Raji (cell line): ENCODE measurements around the gene DYNC2H1.

ENCODE experiments used
- POLR2A ChIP-seq: IDR thresholded peaks from 2 replicates; pipeline ENCODE4 v1.6.1; 2011; ENCODE audit warnings: low read depth, low read length, control low read depth; ENCODE audit not compliant: insufficient read depth

DYNC2H1 gene

DNA sequence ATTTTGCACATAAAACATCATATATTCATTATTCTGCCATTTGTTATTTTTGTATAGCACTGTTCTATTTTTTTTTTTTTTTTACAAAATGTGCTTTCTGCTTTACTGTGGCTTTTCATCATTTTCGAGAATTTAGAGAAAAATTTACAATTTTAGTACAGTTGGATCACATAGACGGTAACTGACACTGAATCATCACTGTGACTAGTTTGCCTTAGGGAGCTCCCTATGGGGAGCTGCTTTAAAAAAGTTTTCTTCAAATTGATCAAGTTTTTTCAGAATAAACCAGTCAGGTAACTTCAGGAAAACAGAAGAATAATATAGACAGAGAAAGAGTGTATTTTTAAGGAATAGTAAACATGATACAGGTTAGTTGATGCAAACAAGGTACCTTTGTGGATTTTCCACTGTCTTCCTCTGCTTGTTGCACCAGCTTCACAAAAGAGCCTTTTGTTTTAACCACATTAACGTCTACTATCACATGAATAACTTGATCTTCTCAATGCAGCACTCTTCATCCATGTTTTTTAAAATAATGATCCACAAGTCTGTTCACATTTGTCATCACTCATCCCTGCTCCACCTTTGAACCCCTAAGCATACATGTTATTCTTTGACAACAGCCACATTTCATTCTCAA, 327.0 kb downstream of the DYNC2H1 start:
- no peak for TF ChIP-seq POLR2A

DNA sequence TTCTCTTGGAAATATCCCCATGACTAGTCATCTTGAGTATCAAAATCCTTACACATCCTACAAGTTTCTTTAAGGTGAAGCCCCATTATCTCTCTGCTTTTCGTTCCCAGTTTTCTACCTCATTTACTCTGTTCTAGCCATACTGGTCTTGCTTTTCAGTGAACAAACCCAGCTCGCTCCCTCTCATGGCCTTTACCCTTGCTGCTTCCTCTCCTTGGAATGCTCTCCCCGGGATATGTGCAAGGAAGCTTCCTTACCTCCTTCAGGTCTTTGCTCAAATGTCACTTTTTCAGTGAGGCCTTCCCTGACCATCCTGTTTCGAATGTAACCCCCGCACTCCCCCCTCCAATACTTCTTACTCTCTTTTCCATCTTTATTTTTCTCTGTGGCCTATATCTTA, 331.8 kb downstream of the DYNC2H1 start:
- TF ChIP-seq POLR2A: no peak

DNA sequence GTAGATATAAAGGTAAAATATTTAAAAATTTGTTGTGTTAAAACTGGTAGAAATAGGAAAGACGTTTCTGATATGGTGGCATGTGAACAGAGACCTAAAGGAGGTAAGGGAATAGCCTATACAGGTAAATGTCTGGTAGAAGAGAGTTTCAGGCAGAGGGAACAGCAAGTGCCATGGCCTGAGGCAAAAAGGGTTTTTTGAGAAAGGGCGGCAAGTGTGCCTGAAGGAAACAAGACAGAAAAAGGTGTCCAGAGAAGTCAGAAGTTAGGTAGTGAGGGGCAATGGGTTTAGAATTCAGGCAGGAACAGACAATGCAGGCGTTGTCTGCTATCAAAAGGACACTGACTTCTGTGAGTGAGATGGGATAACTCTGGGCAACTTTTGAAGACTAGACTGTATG, 339.7 kb downstream of the DYNC2H1 start:
- TF ChIP-seq POLR2A: no peak

- no peak for TF ChIP-seq POLR2A
Measured at GRCh38 chr11:103450241-103450640, 341.0 kb downstream of the DYNC2H1 start.

DNA sequence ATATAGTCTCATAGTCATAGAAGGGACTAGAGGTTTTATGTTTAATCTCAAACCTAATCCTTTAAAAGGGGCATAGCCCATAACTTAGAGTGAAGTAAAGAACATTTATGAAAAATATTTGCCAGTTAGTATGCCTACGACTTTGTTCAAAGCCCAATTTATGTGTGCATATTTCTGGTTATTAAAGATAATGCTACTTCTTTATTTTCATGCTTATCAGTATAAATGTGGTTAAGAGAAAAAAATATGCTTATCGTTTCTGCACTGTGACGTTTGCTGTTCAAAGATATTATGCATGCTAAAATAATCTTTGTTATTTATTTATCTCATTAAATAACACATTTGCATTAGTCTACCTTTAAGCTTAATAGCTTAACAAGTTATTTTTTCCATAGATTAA, 343.9 kb downstream of the DYNC2H1 start:
- TF ChIP-seq POLR2A: no peak

DNA sequence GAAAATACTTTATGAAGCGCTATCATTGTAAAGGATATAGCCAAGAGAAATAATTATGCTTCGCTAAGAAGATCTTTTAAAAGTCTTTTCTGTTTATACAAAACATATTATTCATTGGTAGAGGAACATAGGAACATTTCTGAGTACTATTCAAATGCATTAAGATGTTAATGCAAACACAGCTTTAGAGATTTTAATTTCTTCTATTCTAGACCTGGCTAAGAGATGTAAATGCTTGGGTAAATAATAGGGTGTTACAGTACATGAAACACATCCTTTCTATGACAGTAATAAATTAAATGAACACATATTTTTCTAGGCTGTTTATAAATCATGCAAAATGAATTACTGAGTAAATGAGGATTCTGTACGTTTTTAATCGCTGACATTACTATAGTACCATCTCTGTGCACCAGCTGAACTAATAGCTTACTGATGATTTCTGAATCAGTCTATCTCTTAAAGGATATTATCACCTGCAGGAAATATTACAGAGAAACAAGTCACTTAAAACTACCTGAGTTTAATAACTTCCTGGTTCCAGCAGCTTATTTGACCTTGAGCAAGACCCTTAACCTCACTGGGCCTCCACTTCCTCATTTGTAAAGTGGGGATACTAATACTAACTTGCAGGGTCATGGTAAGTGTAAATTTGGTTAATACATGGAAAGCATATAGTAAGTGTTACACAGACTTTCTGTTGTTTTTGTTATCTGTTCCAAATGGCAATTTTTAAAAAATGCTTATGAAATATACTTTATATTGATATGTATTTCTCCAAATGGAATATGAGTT, 344.9 kb downstream of the DYNC2H1 start:
- no peak for TF ChIP-seq POLR2A

DNA sequence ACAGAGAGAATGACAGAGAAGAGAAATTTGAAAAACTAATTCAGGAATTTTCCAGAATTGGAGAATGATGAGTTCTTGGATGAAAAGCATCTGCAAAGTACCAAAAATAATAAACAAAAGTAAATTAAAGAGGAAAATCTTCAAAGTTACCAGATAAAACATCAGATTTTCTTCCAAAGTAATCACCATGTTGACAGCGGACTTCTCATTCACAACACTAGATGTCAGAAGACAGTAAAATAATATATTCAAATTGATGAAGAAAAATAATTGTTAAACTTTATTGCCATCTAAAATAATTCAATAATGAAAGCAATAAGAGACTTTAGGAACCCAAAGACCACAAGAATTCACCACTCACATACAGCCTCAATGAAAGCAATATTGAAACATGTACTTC, 355.2 kb downstream of the DYNC2H1 start:
- no peak for TF ChIP-seq POLR2A

DNA sequence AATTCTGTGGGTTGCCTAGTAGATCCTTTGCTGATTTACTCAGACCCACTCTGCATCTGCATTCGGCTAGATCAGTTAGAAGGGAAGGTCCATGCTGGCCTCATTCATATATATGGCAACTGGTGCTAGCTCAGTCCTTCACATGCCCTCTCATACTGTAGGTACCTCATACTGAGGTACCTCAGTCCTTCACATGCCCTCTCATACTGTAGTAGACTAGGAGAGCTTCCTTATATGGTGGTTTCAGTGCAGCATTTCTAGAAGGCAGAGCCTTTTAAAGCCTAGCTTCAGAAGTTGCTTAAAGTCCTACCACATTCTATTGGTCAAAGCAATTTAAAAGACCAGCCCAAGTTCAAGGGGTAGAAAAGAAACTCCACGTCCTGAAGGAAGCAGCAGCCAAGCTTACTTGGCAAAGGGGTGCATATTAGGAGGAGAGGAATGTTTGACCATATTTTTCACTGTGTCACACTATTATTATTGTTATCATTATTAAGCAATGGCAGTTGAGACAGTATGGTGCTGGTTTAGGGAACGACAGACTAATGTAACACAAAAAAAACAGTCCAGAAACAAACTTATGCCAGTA, 356.4 kb downstream of the DYNC2H1 start:
- no peak for TF ChIP-seq POLR2A

DNA sequence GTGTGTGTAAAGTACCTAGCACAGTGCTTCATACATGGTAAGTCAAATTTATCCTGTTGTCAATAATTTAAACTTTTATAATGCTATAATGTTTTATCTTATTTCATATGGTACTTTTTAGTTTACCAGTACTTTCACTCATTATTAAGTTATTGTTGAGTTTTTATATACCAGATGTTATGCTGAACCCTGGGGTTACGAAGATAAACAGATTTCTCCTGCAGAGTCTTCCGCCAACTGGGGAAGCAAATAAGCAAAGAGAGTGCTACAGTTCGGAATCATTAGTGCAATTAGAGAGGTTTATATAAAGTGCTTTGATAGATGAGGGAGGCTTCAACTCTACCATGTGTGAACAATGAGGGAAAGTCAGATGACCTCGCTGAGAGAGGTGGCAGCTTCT, 362.3 kb downstream of the DYNC2H1 start:
- no peak for TF ChIP-seq POLR2A

DNA sequence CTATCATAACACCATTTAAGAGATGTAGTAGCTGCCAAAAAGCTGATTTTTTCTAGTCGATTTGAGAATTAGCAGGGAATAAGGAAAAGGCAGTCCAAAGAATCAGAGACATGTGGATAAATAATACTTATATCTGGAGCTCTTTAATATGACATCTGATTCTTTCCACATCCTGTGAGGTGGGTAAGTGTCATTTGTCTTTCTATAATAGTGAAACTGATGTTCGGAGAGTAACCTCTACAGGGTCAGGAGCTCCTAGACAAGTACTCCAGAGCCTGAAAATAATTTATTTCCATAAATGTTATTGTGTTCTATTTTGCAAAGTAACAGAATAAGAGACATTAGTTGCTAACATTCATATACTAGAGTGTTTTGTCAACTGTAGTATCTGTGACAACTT, 367.6 kb downstream of the DYNC2H1 start:
- TF ChIP-seq POLR2A: no peak

DNA sequence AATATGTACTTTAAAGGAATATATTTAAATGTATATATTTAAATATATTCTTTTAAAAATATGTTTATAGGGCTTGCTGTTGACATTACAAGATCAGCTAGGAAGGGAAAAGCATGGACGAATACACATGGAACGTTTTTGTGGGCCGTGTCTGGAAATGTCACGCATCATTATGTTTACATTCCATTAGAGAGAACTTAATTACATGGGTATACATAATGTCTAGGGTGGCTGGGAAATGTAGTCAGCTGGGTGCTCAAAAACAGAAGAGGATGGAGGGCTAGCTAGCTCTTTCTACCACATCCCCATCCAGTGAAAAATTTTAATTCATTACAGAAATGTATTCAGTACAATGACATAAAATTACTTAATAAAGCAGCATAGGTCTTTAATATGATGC, 371.2 kb downstream of the DYNC2H1 start:
- no peak for TF ChIP-seq POLR2A

DNA sequence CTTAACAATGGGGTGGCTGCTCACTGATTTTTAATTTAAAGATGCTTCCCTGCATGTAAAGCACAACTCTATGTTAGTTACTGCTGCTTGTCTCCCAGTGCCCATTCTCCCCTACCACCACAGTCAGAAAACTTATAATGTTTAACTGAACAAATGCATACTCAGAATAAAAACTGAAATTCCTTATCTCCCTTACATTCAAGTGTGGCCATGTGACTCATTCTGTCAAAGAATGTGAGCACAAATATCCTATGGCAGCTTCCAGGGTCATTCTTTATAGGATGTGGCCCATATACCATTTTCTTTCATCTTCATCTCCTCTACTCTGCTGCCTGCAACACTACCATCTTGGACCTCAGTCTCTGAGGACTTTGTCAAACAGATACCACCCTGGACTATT, 374.8 kb downstream of the DYNC2H1 start:
- no peak for TF ChIP-seq POLR2A

DNA sequence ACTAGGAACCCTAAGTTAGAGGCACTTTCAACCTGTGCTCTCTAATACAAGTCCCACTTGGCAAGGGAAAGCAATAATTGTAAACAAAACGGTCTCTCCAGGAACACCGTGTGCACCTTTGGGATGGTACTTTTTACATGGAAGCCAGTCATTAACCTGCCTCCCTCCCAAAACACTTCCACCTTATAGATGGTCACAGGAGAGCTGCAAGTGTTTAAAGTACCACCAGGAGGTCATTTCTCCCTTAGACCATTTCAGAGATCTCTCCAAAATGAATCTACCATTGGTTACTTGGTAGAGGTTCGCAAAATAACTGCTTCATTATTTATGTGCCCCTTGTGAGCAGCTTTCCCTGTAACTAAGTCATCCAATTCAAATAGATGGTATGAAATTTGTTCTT, 375.3 kb downstream of the DYNC2H1 start:
- no peak for TF ChIP-seq POLR2A

- TF ChIP-seq POLR2A: no peak
Measured at GRCh38 chr11:103486604-103487003, 377.4 kb downstream of the DYNC2H1 start.

- no peak for TF ChIP-seq POLR2A
Measured at GRCh38 chr11:103487113-103487512, 377.9 kb downstream of the DYNC2H1 start.

DNA sequence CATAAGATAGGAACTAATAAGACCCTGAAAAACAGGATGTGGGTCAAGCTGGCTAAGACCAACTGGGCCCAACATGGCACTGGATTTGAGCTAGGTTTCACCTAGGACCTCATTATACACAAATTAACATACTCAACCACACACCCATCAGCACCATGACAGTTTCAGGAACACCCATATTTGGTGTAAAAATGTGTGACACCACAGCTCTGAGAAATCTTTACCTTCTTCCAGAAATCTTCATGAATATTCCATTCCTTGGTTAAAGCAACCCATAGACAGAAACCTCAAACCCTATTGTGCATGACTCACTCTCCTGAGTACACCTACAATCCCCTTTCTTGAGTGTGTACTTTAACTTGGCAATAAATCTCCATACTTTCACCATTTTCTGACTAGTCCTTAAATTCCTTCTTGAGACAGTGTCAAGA, 378.8 kb downstream of the DYNC2H1 start:
- TF ChIP-seq POLR2A: no peak
